DMS153 treated with DMSO at 0.1 percent for 48 hours (cell line): Measurements from ENCODE around the gene FOXF2.

Source experiments
- DNase-seq: peaks from one replicate; lab custom pipeline; 2025; ENCODE audit not compliant: unreplicated experiment; lab: John Stamatoyannopoulos, UW

The FOXF2 gene

GRCh38 chr6:1405221-1405620, 15.8 kb downstream of the FOXF2 start:
- DNase-seq, result no peak

GRCh38 chr6:1406306-1407072, 17.1 kb downstream of the FOXF2 start:
- no peak for DNase-seq

- DNase-seq, result no peak
Observed at GRCh38 chr6:1407499-1407990, 18.2 kb downstream of the FOXF2 start.

- DNase-seq, result no peak
Observed at GRCh38 chr6:1409774-1410465, 20.5 kb downstream of the FOXF2 start.

- no peak for DNase-seq
Observed at GRCh38 chr6:1412901-1413300, 23.5 kb downstream of the FOXF2 start.

- DNase-seq, result no peak
Observed at GRCh38 chr6:1415416-1416063, 26.2 kb downstream of the FOXF2 start.

GRCh38 chr6:1416191-1416760, 26.9 kb downstream of the FOXF2 start:
- no peak for DNase-seq

GRCh38 chr6:1416820-1417219, 27.4 kb downstream of the FOXF2 start:
- no peak for DNase-seq

GRCh38 chr6:1417718-1418117, 28.3 kb downstream of the FOXF2 start:
- no peak for DNase-seq

- no peak for DNase-seq
Observed at GRCh38 chr6:1418471-1419191, 29.3 kb downstream of the FOXF2 start.

- no peak for DNase-seq
Observed at GRCh38 chr6:1420382-1420781, 31.0 kb downstream of the FOXF2 start.

- DNase-seq, result no peak
Observed at GRCh38 chr6:1422290-1422689, 32.9 kb downstream of the FOXF2 start.

GRCh38 chr6:1423578-1423977, 34.2 kb downstream of the FOXF2 start:
- no peak for DNase-seq

GRCh38 chr6:1424306-1424927, 35.0 kb downstream of the FOXF2 start:
- no peak for DNase-seq

- DNase-seq, result no peak
Observed at GRCh38 chr6:1426416-1426815, 37.0 kb downstream of the FOXF2 start.

GRCh38 chr6:1435806-1436205, 46.4 kb downstream of the FOXF2 start:
- no peak for DNase-seq

- peak; percentile 1 for DNase-seq
Observed at GRCh38 chr6:1436334-1437306, 47.2 kb downstream of the FOXF2 start.

- no peak for DNase-seq
Observed at GRCh38 chr6:1437553-1438406, 48.4 kb downstream of the FOXF2 start.
